ENCODE results near the gene CCDC9.

CCDC9 gene

DNA sequence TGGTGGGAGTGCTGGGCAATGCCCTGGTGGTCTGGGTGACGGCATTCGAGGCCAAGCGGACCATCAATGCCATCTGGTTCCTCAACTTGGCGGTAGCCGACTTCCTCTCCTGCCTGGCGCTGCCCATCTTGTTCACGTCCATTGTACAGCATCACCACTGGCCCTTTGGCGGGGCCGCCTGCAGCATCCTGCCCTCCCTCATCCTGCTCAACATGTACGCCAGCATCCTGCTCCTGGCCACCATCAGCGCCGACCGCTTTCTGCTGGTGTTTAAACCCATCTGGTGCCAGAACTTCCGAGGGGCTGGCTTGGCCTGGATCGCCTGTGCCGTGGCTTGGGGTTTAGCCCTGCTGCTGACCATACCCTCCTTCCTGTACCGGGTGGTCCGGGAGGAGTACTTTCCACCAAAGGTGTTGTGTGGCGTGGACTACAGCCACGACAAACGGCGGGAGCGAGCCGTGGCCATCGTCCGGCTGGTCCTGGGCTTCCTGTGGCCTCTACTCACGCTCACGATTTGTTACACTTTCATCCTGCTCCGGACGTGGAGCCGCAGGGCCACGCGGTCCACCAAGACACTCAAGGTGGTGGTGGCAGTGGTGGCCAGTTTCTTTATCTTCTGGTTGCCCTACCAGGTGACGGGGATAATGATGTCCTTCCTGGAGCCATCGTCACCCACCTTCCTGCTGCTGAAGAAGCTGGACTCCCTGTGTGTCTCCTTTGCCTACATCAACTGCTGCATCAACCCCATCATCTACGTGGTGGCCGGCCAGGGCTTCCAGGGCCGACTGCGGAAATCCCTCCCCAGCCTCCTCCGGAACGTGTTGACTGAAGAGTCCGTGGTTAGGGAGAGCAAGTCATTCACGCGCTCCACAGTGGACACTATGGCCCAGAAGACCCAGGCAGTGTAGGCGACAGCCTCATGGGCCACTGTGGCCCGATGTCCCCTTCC is 63.9 kb downstream of the CCDC9 start:
- DNase-seq (ENCODE audit: low read depth, low spot score): no peak
- H3K4me3 ChIP-seq (ENCODE audit: low read length): no peak overlapping the region

All from Jurkat, Clone E6-1 (cell line).